GM23338 (cell line): ENCODE data around the gene NTN4. TPM values are rescaled to one million over a fixed set of nuclear protein-coding genes. Genes with fewer than 3 reads are reported as not detected.

Experiments used
- ATAC-seq: fragments of 200-7000 bp; cut with Tn5 transposase; 3 replicates; pipeline ENCODE4 v1.9.1; 2020
- DNase-seq: peaks from one replicate; pipeline ENCODE4 v3.0.0-alpha.2; 2015; ENCODE audit warnings: low spot score
- H2AFZ ChIP-seq: fragments of 200-600 bp; sonication (generic); 2 replicates; pipeline ENCODE4 v1.8.0; 2016; ENCODE audit warnings: antibody characterized with exemption, mild to moderate bottlenecking, moderate library complexity
- H3F3A ChIP-seq: fragments of 200-600 bp; sonication (generic); replicated peaks from 2 replicates; pipeline ENCODE4 v1.8.0; 2017; ENCODE audit warnings: antibody characterized with exemption, mixed run types, low read depth
- H3K27ac ChIP-seq: fragments of 200-600 bp; sonication (generic); 2 replicates; pipeline ENCODE4 v1.6.1; 2016; ENCODE audit warnings: low read depth
- H3K27me3 ChIP-seq: fragments of 200-600 bp; sonication (generic); 2 replicates; pipeline ENCODE4 v1.8.0; 2016; ENCODE audit warnings: mild to moderate bottlenecking, mixed run types, moderate library complexity; ENCODE audit not compliant: insufficient read depth
- H3K36me3 ChIP-seq: fragments of 200-600 bp; sonication (generic); 2 replicates; pipeline ENCODE4 v1.8.0; 2016; ENCODE audit warnings: mild to moderate bottlenecking; ENCODE audit not compliant: insufficient read depth
- H3K4me1 ChIP-seq: fragments of 200-600 bp; sonication (generic); 2 replicates; pipeline ENCODE4 v1.8.0; 2016; ENCODE audit warnings: mild to moderate bottlenecking, moderate library complexity; ENCODE audit not compliant: insufficient read depth
- H3K4me2 ChIP-seq: fragments of 200-600 bp; sonication (generic); 2 replicates; pipeline ENCODE4 v1.7.1; 2017; ENCODE audit warnings: mixed run types
- H3K4me3 ChIP-seq: fragments of 200-600 bp; sonication (generic); 2 replicates; pipeline ENCODE4 v1.6.1; 2016; ENCODE audit warnings: mixed run types
- H3K79me2 ChIP-seq: fragments of 200-600 bp; sonication (generic); replicated peaks from 2 replicates; pipeline ENCODE4 v1.8.0; 2017; ENCODE audit warnings: mild to moderate bottlenecking; ENCODE audit not compliant: insufficient read depth
- H3K9me2 ChIP-seq: fragments of 200-600 bp; sonication (generic); 2 replicates; pipeline ENCODE4 v1.8.0; 2017; ENCODE audit not compliant: insufficient read depth
- H4K20me1 ChIP-seq: fragments of 200-600 bp; sonication (generic); replicated peaks from 2 replicates; pipeline ENCODE4 v1.8.0; 2017; ENCODE audit warnings: mild to moderate bottlenecking; ENCODE audit not compliant: insufficient read depth
- H3K27ac Mint-ChIP-seq: 2 replicates; pipeline ENCODE4 v1.8.0; 2020; ENCODE audit warnings: inconsistent platforms, mild to moderate bottlenecking, moderate library complexity, mixed read lengths
- H3K27me3 Mint-ChIP-seq: 3 replicates; pipeline ENCODE4 v1.8.0; 2022; ENCODE audit warnings: low read depth, mild to moderate bottlenecking, moderate library complexity, mixed read lengths, inconsistent platforms; ENCODE audit not compliant: insufficient read depth, poor library complexity
- H3K36me3 Mint-ChIP-seq: 3 replicates; pipeline ENCODE4 v1.8.0; 2021; ENCODE audit warnings: low read depth, mild to moderate bottlenecking, inconsistent platforms, moderate library complexity, mixed read lengths
- H3K4me1 Mint-ChIP-seq: 3 replicates; pipeline ENCODE4 v1.8.0; 2020; ENCODE audit warnings: mild to moderate bottlenecking, inconsistent platforms, mixed read lengths
- H3K4me3 Mint-ChIP-seq: 3 replicates; pipeline ENCODE4 v1.8.0; 2021; ENCODE audit warnings: moderate library complexity, mild to moderate bottlenecking, inconsistent platforms, mixed read lengths
- H3K9me3 Mint-ChIP-seq: 3 replicates; pipeline ENCODE4 v1.8.0; 2020; ENCODE audit warnings: moderate library complexity, mild to moderate bottlenecking, inconsistent platforms, mixed read lengths
- CREB1 ChIP-seq: fragments of 250-450 bp; sonication (Bioruptor Pico); IDR thresholded peaks from 2 replicates; pipeline ENCODE4 v1.5.0; 2020; ENCODE audit warnings: low read depth, mild to moderate bottlenecking, moderate library complexity
- EZH2phosphoT487 ChIP-seq: fragments of 200-600 bp; sonication (generic); IDR thresholded peaks from one replicate; pipeline ENCODE4 v1.8.1; 2018; ENCODE audit warnings: antibody characterized with exemption; ENCODE audit not compliant: unreplicated experiment
- JUNB ChIP-seq: IDR thresholded peaks from one replicate; pipeline ENCODE4 v1.6.1; 2016; ENCODE audit warnings: antibody characterized with exemption; ENCODE audit not compliant: unreplicated experiment
- NANOG ChIP-seq: IDR thresholded peaks from 2 replicates; pipeline ENCODE4 v1.6.1; 2016; ENCODE audit warnings: antibody characterized with exemption, borderline replicate concordance
- POLR2AphosphoS5 ChIP-seq: IDR thresholded peaks from 2 replicates; pipeline ENCODE4 v1.6.1; 2016; ENCODE audit warnings: antibody characterized with exemption, low read depth
- STAT1 ChIP-seq: IDR thresholded peaks from one replicate; pipeline ENCODE4 v1.6.1; 2016; ENCODE audit warnings: antibody characterized with exemption; ENCODE audit not compliant: unreplicated experiment
- ZNF114 ChIP-seq: fragments of 250-450 bp; sonication (Bioruptor Pico); IDR thresholded peaks from 2 replicates; pipeline ENCODE4 v1.5.0; 2020; ENCODE audit warnings: mild to moderate bottlenecking, moderate library complexity
- ZNF331 ChIP-seq: fragments of 250-450 bp; sonication (Bioruptor Pico); IDR thresholded peaks from 2 replicates; pipeline ENCODE4 v1.5.0; 2020; ENCODE audit warnings: low read depth, mild to moderate bottlenecking, moderate library complexity
- polyA plus RNA-seq: library from polyadenylated mRNA; unstranded; fragments of >200 nt; fragmentation: Nextera tagmentation; extraction: Ambion mirVana; gene quantifications from 2 replicates; pipeline ENCODE4 v1.2.1, GENCODE V29; 2016
- total RNA-seq: library from RNA; depleted of rRNA; stranded (reverse); fragments of >200 nt; shearing (Covaris generic); gene quantifications from 2 replicates; pipeline ENCODE4 v1.2.3, GENCODE V29; 2014
- TF ChIP-seq, protein P1 (sequence below): IDR thresholded peaks from 2 replicates; pipeline ENCODE4 v1.6.1; 2016; ENCODE audit warnings: antibody characterized with exemption
- TF ChIP-seq, protein P2 (sequence below), 2 experiments: fragments of 200-600 bp in 1 of 2; sonication (generic) in 1 of 2; conservative IDR thresholded peaks; 2 replicates each; pipeline versions ENCODE4 v1.5.1 to v1.6.1; 2016 to 2017; ENCODE audit warnings: antibody characterized with exemption in 2 of 2, low read depth in 2 of 2, mild to moderate bottlenecking in 2 of 2, moderate library complexity in 1 of 2
- TF ChIP-seq, protein P3 (sequence below): IDR thresholded peaks from one replicate; pipeline ENCODE4 v1.6.1; 2018; ENCODE audit warnings: antibody characterized with exemption; ENCODE audit not compliant: unreplicated experiment

NTN4 gene
- total and polyA plus RNA-seq, 2 experiments from 2014 or later, result 1.5 to 3.8 TPM

DNA sequence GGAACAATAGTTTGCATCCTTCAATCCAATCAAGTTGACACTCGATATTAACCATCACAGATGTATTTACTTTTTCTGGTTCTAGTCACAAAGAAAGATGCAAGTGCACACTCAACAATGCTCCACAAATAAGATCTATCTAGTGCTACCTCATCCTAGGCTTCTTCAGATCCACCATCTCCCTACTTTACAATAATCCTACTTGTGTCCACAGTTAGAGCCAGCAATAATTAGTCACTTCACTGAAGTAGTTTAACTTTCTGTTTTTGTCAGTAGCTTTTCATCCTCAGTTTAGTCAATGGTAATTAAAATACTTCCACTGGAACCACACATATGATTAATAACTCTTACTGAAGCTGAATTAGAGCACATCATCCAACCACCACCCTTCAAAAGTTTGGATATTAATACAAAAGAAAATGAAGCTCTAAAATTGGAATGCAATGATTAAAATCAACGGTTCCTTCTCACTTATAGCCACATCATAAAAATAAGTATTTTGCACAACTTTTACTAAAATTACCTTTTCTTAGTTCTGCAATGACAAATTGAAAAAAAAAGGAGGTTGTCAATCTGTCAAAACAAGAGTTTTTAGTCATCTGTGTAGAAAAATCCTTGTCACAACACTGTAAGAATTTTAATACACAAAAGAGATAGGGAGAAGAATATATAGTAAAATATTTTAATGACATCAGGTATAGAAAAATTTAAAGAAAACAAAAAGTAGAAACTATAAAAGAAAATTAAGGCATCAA, 39.9 kb upstream of the NTN4 start:
- H3K27ac Mint-ChIP-seq, result no peak overlapping the region

DNA sequence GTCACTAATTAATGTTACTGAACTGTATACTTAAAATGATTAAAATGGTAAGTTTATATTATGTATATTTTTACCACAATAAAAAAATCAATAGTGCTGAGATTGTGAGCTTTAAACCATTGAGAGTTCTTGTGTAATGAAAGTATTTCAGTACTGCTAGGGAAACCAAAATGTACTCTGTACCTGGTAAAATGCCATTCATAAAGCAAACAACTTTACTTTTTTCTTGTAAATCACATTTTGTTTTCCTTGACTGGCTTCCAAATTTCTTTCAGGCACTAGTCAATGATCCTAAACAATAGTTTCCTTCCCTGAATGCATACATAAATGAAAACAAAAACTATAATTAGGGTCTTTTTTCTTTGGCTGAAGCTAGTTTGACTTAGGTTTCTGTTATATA, 38.8 kb upstream of the NTN4 start:
- H3K9me2 ChIP-seq, result no peaks in the 10 kb centered on the region
- H3K9me3 Mint-ChIP-seq, result no peaks in the 10 kb centered on the region
- H3K4me1 ChIP-seq, result peaks cover 9% of the 10 kb centered on the region
- no peaks in the 10 kb centered on the region for H3K36me3 ChIP-seq
- no peaks in the 10 kb centered on the region for H4K20me1 ChIP-seq
- peaks cover 5% of the 10 kb centered on the region for H3K27me3 Mint-ChIP-seq
- ATAC-seq (no peak), DNase-seq (no peak)
- no peak overlapping the region for H3K4me3 ChIP-seq
- no peaks in the 10 kb centered on the region for H3F3A ChIP-seq
- no peaks in the 10 kb centered on the region for H3K36me3 Mint-ChIP-seq
- H3K27ac Mint-ChIP-seq, result no peak overlapping the region
- H3K27ac ChIP-seq, result no peak overlapping the region
- no peak overlapping the region for H2AFZ ChIP-seq
- no peak overlapping the region for H3K4me2 ChIP-seq
- no peaks in the 10 kb centered on the region for H3K27me3 ChIP-seq
- no peaks in the 10 kb centered on the region for H3K79me2 ChIP-seq
- no peak overlapping the region for H3K4me3 Mint-ChIP-seq
- peaks cover 13% of the 10 kb centered on the region for H3K4me1 Mint-ChIP-seq
- TF ChIP-seq EZH2phosphoT487, result no peak
- no peak for TF ChIP-seq ZNF114 (CRISPR knock-in tag)
- no peak for TF ChIP-seq ZNF331 (CRISPR knock-in tag)
- TF ChIP-seq, protein P1, sequence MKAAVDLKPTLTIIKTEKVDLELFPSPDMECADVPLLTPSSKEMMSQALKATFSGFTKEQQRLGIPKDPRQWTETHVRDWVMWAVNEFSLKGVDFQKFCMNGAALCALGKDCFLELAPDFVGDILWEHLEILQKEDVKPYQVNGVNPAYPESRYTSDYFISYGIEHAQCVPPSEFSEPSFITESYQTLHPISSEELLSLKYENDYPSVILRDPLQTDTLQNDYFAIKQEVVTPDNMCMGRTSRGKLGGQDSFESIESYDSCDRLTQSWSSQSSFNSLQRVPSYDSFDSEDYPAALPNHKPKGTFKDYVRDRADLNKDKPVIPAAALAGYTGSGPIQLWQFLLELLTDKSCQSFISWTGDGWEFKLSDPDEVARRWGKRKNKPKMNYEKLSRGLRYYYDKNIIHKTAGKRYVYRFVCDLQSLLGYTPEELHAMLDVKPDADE, result no peak
- no peak for TF ChIP-seq CREB1 (CRISPR knock-in tag)
- TF ChIP-seq JUNB, result no peak
- TF ChIP-seq, protein P2, sequence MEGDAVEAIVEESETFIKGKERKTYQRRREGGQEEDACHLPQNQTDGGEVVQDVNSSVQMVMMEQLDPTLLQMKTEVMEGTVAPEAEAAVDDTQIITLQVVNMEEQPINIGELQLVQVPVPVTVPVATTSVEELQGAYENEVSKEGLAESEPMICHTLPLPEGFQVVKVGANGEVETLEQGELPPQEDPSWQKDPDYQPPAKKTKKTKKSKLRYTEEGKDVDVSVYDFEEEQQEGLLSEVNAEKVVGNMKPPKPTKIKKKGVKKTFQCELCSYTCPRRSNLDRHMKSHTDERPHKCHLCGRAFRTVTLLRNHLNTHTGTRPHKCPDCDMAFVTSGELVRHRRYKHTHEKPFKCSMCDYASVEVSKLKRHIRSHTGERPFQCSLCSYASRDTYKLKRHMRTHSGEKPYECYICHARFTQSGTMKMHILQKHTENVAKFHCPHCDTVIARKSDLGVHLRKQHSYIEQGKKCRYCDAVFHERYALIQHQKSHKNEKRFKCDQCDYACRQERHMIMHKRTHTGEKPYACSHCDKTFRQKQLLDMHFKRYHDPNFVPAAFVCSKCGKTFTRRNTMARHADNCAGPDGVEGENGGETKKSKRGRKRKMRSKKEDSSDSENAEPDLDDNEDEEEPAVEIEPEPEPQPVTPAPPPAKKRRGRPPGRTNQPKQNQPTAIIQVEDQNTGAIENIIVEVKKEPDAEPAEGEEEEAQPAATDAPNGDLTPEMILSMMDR (conservative IDR thresholded peaks at IDR 0.05; ENCODE audit: low read depth in 2 of 2), result no peak
- TF ChIP-seq POLR2AphosphoS5, result no peak
- no peak for TF ChIP-seq STAT1

More for the DNA sequence above, 39.9 kb upstream of the NTN4 start:
- Histone ChIP-seq H3K36me3 (no peaks in the 10 kb centered on the region), H3K27me3 (no peaks in the 10 kb centered on the region), H3K4me2 (no peak overlapping the region), H2AFZ (no peak overlapping the region), H3F3A (no peaks in the 10 kb centered on the region), H3K4me1 (peaks cover 9% of the 10 kb centered on the region), H4K20me1 (no peaks in the 10 kb centered on the region), H3K9me2 (no peaks in the 10 kb centered on the region), H3K4me3 (no peak overlapping the region), H3K27ac (no peak overlapping the region), H3K79me2 (no peaks in the 10 kb centered on the region)
- ATAC-seq (no peak), DNase-seq (no peak)
- H3K4me1 Mint-ChIP-seq, result peaks cover 13% of the 10 kb centered on the region
- no peaks in the 10 kb centered on the region for H3K36me3 Mint-ChIP-seq
- H3K27me3 Mint-ChIP-seq, result peaks cover 5% of the 10 kb centered on the region
- no peaks in the 10 kb centered on the region for H3K9me3 Mint-ChIP-seq
- TF ChIP-seq STAT1 (no peak), NANOG (no peak), ZNF114 (CRISPR knock-in tag) (no peak), CREB1 (CRISPR knock-in tag) (no peak), JUNB (no peak)
- TF ChIP-seq, protein P2 (conservative IDR thresholded peaks at IDR 0.05; ENCODE audit: low read depth in 2 of 2), result no peak
- TF ChIP-seq, protein P3, sequence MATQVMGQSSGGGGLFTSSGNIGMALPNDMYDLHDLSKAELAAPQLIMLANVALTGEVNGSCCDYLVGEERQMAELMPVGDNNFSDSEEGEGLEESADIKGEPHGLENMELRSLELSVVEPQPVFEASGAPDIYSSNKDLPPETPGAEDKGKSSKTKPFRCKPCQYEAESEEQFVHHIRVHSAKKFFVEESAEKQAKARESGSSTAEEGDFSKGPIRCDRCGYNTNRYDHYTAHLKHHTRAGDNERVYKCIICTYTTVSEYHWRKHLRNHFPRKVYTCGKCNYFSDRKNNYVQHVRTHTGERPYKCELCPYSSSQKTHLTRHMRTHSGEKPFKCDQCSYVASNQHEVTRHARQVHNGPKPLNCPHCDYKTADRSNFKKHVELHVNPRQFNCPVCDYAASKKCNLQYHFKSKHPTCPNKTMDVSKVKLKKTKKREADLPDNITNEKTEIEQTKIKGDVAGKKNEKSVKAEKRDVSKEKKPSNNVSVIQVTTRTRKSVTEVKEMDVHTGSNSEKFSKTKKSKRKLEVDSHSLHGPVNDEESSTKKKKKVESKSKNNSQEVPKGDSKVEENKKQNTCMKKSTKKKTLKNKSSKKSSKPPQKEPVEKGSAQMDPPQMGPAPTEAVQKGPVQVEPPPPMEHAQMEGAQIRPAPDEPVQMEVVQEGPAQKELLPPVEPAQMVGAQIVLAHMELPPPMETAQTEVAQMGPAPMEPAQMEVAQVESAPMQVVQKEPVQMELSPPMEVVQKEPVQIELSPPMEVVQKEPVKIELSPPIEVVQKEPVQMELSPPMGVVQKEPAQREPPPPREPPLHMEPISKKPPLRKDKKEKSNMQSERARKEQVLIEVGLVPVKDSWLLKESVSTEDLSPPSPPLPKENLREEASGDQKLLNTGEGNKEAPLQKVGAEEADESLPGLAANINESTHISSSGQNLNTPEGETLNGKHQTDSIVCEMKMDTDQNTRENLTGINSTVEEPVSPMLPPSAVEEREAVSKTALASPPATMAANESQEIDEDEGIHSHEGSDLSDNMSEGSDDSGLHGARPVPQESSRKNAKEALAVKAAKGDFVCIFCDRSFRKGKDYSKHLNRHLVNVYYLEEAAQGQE, result no peak
- H3K4me3 Mint-ChIP-seq, result no peak overlapping the region
